Endothelial cell of umbilical vein (primary cell): ENCODE results near the gene KCTD19. TPM values are rescaled to one million over a fixed set of nuclear protein-coding genes. Genes with fewer than 3 reads are reported as not detected.

Source experiments
- BruUV-seq: library from RNA; stranded (reverse); fragments of 400-500 nt; replicated peaks from 2 replicates; lab custom pipeline; 2021; lab: Mats Ljungman, UMichigan
- CTCF ChIA-PET: fragments of 300-600, 350-600 bp; sonication (Branson Sonifier 250); formaldehyde crosslinking; loops from one replicate; lab custom pipeline; 2021; ENCODE audit warnings: antibody characterized with exemption, inconsistent platforms; lab: Charles Lee
- POLR2A ChIA-PET: fragments of 300-600, 350-600 bp; sonication (Branson Sonifier 250); formaldehyde crosslinking; loops from one replicate; lab custom pipeline; 2021; ENCODE audit warnings: antibody characterized with exemption, inconsistent platforms; lab: Charles Lee
- DNase-seq: peaks from one replicate; pipeline ENCODE4 v3.0.0-alpha.2; 2011; ENCODE audit warnings: low read depth, low spot score
- FAIRE-seq: peaks from 2 replicates; lab custom pipeline; 2011; peaks lifted over from hg19 to GRCh38; lab: Jason Lieb, UNC
- H2AFZ ChIP-seq: 2 replicates; pipeline ENCODE4 v1.6.0; 2012; ENCODE audit warnings: low read depth, low read length, control low read depth, inconsistent platforms
- H3K27ac ChIP-seq: 2 replicates; pipeline ENCODE4 v1.5.1; 2011; ENCODE audit warnings: low read depth, mild to moderate bottlenecking, control low read depth, low read length, moderate library complexity; ENCODE audit not compliant: insufficient read depth
- H3K27me3 ChIP-seq, 2 experiments: 2 replicates each; pipeline versions ENCODE4 v1.6.0 to v1.6.1; 2011; ENCODE audit warnings: low read length in 2 of 2, mixed read lengths in 1 of 2; ENCODE audit not compliant: control insufficient read depth in 2 of 2, insufficient read depth in 2 of 2
- H3K36me3 ChIP-seq, 2 experiments: 2 replicates in 1 of 2; 3 replicates in 1 of 2; pipeline ENCODE4 v1.5.1; 2011; ENCODE audit warnings: low read length in 2 of 2, mild to moderate bottlenecking in 1 of 2, moderate library complexity in 1 of 2; ENCODE audit not compliant: control insufficient read depth in 2 of 2, insufficient read depth in 2 of 2; ENCODE audit errors: extremely low read depth in 1 of 2
- H3K4me1 ChIP-seq: 3 replicates; pipeline ENCODE4 v1.5.1; 2011; ENCODE audit warnings: mild to moderate bottlenecking, low read length; ENCODE audit not compliant: control insufficient read depth, insufficient read depth; ENCODE audit errors: extremely low read depth
- H3K4me2 ChIP-seq: 2 replicates; pipeline ENCODE4 v1.6.1; 2011; ENCODE audit warnings: low read length, control low read depth, mixed read lengths; ENCODE audit not compliant: insufficient read depth
- H3K4me3 ChIP-seq, 3 experiments: fragments of 200-600 bp in 1 of 3; sonication (generic), shearing (Covaris generic) in 1 of 3; replicated peaks in 1 of 3; 2 replicates each; pipeline ENCODE4 v1.5.1; 2011 to 2016; ENCODE audit warnings: control low read depth in 3 of 3, low read length in 3 of 3, mild to moderate bottlenecking in 2 of 3, inconsistent platforms in 1 of 3, low read depth in 1 of 3, moderate library complexity in 1 of 3; ENCODE audit not compliant: insufficient read depth in 1 of 3
- H3K79me2 ChIP-seq: 2 replicates; pipeline ENCODE4 v1.6.0; 2012; ENCODE audit warnings: low read length, inconsistent platforms; ENCODE audit not compliant: control insufficient read depth, insufficient read depth
- H3K9ac ChIP-seq: replicated peaks from 2 replicates; pipeline ENCODE3; 2011; ENCODE audit warnings: low read length, control low read depth; ENCODE audit not compliant: insufficient read depth; ENCODE audit errors: extremely low read depth
- H3K9me1 ChIP-seq: replicated peaks from 3 replicates; pipeline ENCODE4 v1.6.0; 2011; ENCODE audit warnings: mild to moderate bottlenecking, low read length; ENCODE audit not compliant: control insufficient read depth, insufficient read depth; ENCODE audit errors: extremely low read depth
- H3K9me3 ChIP-seq: replicated peaks from 2 replicates; pipeline ENCODE4 v1.5.1; 2012; ENCODE audit warnings: low read length, inconsistent platforms; ENCODE audit not compliant: control insufficient read depth, insufficient read depth
- H4K20me1 ChIP-seq: replicated peaks from 2 replicates; pipeline ENCODE3; 2011; ENCODE audit warnings: mild to moderate bottlenecking, low read length; ENCODE audit not compliant: control insufficient read depth, insufficient read depth; ENCODE audit errors: extremely low read depth
- CTCF ChIP-seq, 2 donors: IDR thresholded peaks; 1 replicate in 1 of 2; 2 replicates in 1 of 2; pipeline ENCODE4 v1.5.1; 2011; ENCODE audit warnings: low read length in 2 of 2, mild to moderate bottlenecking in 2 of 2, moderate library complexity in 2 of 2, control low read depth in 1 of 2, inconsistent platforms in 1 of 2, low read depth in 1 of 2; ENCODE audit not compliant: insufficient read depth in 1 of 2; ENCODE audit errors: extremely low read depth in 1 of 2
- EZH2 ChIP-seq: IDR thresholded peaks from 2 replicates; pipeline ENCODE4 v1.6.1; 2012; ENCODE audit warnings: borderline replicate concordance, low read depth, mild to moderate bottlenecking, moderate library complexity, low read length, inconsistent platforms; ENCODE audit not compliant: severe bottlenecking
- FOS ChIP-seq: IDR thresholded peaks from 2 replicates; pipeline ENCODE4 v1.6.1; 2011; ENCODE audit warnings: mild to moderate bottlenecking, low read length, moderate library complexity, borderline replicate concordance; ENCODE audit not compliant: insufficient read depth
- GATA2 ChIP-seq: IDR thresholded peaks from 2 replicates; pipeline ENCODE4 v1.7.0; 2011; ENCODE audit warnings: low read depth, mild to moderate bottlenecking, moderate library complexity, mixed read lengths, low read length; ENCODE audit not compliant: insufficient read length, insufficient read depth
- JUN ChIP-seq: IDR thresholded peaks from 2 replicates; pipeline ENCODE4 v1.6.1; 2011; ENCODE audit warnings: borderline replicate concordance, low read depth; ENCODE audit not compliant: insufficient read length, insufficient read depth
- MAX ChIP-seq: IDR thresholded peaks from 2 replicates; pipeline ENCODE4 v1.6.1; 2011; ENCODE audit not compliant: insufficient read depth, insufficient read length
- MYC ChIP-seq: IDR thresholded peaks from one replicate; pipeline ENCODE4 v1.6.1; 2011; ENCODE audit warnings: mild to moderate bottlenecking, low read depth, low read length
- POLR2A ChIP-seq: IDR thresholded peaks from 2 replicates; pipeline ENCODE4 v1.6.1; 2012; ENCODE audit warnings: low read depth, mild to moderate bottlenecking, control low read depth, low read length
- POLR2AphosphoS5 ChIP-seq: IDR thresholded peaks from 2 replicates; pipeline ENCODE4 v1.6.1; 2012; ENCODE audit warnings: low read depth, mild to moderate bottlenecking, control low read depth, low read length, moderate library complexity; ENCODE audit not compliant: insufficient read depth
- dilution Hi-C: fragments of 300-500 bp; cut with MboI; formaldehyde crosslinking; loops from one replicate; pipeline ENCODE4 v1.15.0; 2019; ENCODE audit warnings: low sequenced_read_pairs; ENCODE audit not compliant: extremely low pct_ligation_motif_present
- intact Hi-C: fragments of 100-400 bp; cut with micrococcal nuclease; formaldehyde crosslinking; loops from one replicate; pipeline ENCODE4 v1.10.0; 2022
- polyA plus RNA-seq, 4 experiments: library from polyadenylated mRNA; depleted of rRNA in 3 of 4; stranded (reverse) in 3 of 4; unstranded in 1 of 4; fragments of >200 nt; gene quantifications; 2 replicates each; pipeline versions ENCODE4 v1.2.1 to v1.2.3, GENCODE V29; 2011 to 2012; ENCODE audit warnings: missing spikeins in 1 of 4
- total RNA-seq: library from RNA; stranded (reverse); gene quantifications from 2 replicates; pipeline ENCODE4 v1.2.3, GENCODE V29; 2021

The KCTD19 gene
- total and polyA plus RNA-seq, 2 donors (not counting 3 experiments of a cell fraction or from before 2014, with no cell fraction given) = 0.21 to 0.44 TPM

GRCh38 chr16:67270931-67271338 is 55.6 kb downstream of the KCTD19 start:
- no peak for TF ChIP-seq GATA2
- TF ChIP-seq CTCF (IDR thresholded peaks at IDR 0.05; ENCODE audit: extremely low read depth in 1 of 2, insufficient read depth in 1 of 2, low read depth in 1 of 2, low read length in 2 of 2) = no peak
- TF ChIP-seq POLR2AphosphoS5 = no peak
- no peak for TF ChIP-seq JUN
- TF ChIP-seq EZH2 = no peak
- no peak for TF ChIP-seq MAX
- no peak for TF ChIP-seq FOS
- TF ChIP-seq POLR2A = no peak
- no peak for TF ChIP-seq MYC
- dilution Hi-C loops = no loop called here
- Histone ChIP-seq H3K4me3 (no peak overlapping the region), H3K9me3 (no peaks in the 10 kb centered on the region), H3K79me2 (peaks cover 2% of the 10 kb centered on the region), H3K36me3 (no peaks in the 10 kb centered on the region), H3K9ac (no peak overlapping the region), H3K4me2 (no peak overlapping the region), H3K4me1 (peaks cover 23% of the 10 kb centered on the region), H2AFZ (no peak overlapping the region), H3K27ac (no peak overlapping the region), H4K20me1 (no peaks in the 10 kb centered on the region), H3K9me1 (no peaks in the 10 kb centered on the region), H3K27me3 (no peaks in the 10 kb centered on the region)
- no TSS peak for BruUV-seq
- intact Hi-C loops = no loop called here
- POLR2A ChIA-PET = interaction anchor here (1.9 kb wide), 1 partner anchor 27 kb away, joined by 6 read pairs; no protein-coding TSS in a partner anchor
- FAIRE-seq (no peak), DNase-seq (no peak)
- CTCF ChIA-PET = interaction anchor here (2.2 to 4.5 kb wide), 2 partner anchors 10 to 128 kb away, joined by 9 to 20 read pairs; no protein-coding TSS in a partner anchor
